GM12878 (cell line): ENCODE measurements around the gene ADAMTSL1. TPM values are rescaled to one million over a fixed set of nuclear protein-coding genes. Genes with fewer than 3 reads are reported as not detected.

Experiments
- ATAC-seq: fragments of 200-7000 bp; cut with Tn5 transposase; 3 replicates; pipeline ENCODE4 v1.9.1; 2020; ENCODE audit warnings: mild to moderate bottlenecking, moderate library complexity
- BruUV-seq: library from RNA; stranded (reverse); fragments of 400-500 nt; replicated peaks from 2 replicates; lab custom pipeline; 2021; lab: Mats Ljungman, UMichigan
- CTCF ChIA-PET: fragments of 300-600 bp; sonication (Branson Sonifier 250); formaldehyde crosslinking; extraction: SDS; loops from one replicate; lab custom pipeline; 2021; ENCODE audit warnings: inconsistent platforms; lab: Yijun Ruan, JAX
- POLR2A ChIA-PET: fragments of 350-600 bp; formaldehyde crosslinking; extraction: SDS; loops from one replicate; lab custom pipeline; 2021; ENCODE audit warnings: inconsistent platforms; lab: Charles Lee
- RAD21 ChIA-PET: fragments of 300-600 bp; sonication (Branson Sonifier 250); formaldehyde crosslinking; loops from one replicate; lab custom pipeline; 2023; ENCODE audit warnings: antibody characterized with exemption; ENCODE audit not compliant: unreplicated experiment; lab: Charles Lee
- SMC1A ChIA-PET: fragments of 300-600 bp; sonication (Branson Sonifier 250); formaldehyde crosslinking; loops from one replicate; lab custom pipeline; 2023; ENCODE audit not compliant: unreplicated experiment, uncharacterized antibody; lab: Charles Lee
- DNase-seq: peaks from one replicate; pipeline ENCODE4 v3.0.0-alpha.2; 2011; ENCODE audit warnings: low read depth, low spot score
- FAIRE-seq: peaks from 3 replicates; lab custom pipeline; 2011; peaks lifted over from hg19 to GRCh38; lab: Jason Lieb, UNC
- H2AFZ ChIP-seq: 2 replicates; pipeline ENCODE4 v1.6.0; 2011; ENCODE audit warnings: low read depth, low read length, control low read depth; ENCODE audit not compliant: control insufficient read depth
- H3K27ac ChIP-seq: 2 replicates; pipeline ENCODE4 v1.5.1; 2011; ENCODE audit warnings: control low read depth; ENCODE audit not compliant: control insufficient read depth, insufficient read depth
- H3K27me3 ChIP-seq, 2 experiments: replicated peaks in 1 of 2; 2 replicates each; pipeline versions ENCODE4 v1.6.0 to v1.6.1; 2011; ENCODE audit warnings: low read length in 1 of 2; ENCODE audit not compliant: control insufficient read depth in 2 of 2, insufficient read depth in 2 of 2
- H3K36me3 ChIP-seq, 2 experiments: 2 replicates each; pipeline ENCODE4 v1.5.1; 2011; ENCODE audit warnings: low read length in 1 of 2; ENCODE audit not compliant: control insufficient read depth in 2 of 2, insufficient read depth in 2 of 2
- H3K4me1 ChIP-seq: 2 replicates; pipeline ENCODE4 v1.6.1; 2011; ENCODE audit warnings: mild to moderate bottlenecking, low read length, moderate library complexity, mixed read lengths; ENCODE audit not compliant: control insufficient read depth, insufficient read depth
- H3K4me2 ChIP-seq: 2 replicates; pipeline ENCODE4 v1.6.0; 2011; ENCODE audit warnings: control low read depth; ENCODE audit not compliant: control insufficient read depth, insufficient read depth
- H3K4me3 ChIP-seq: fragments of 200-600 bp; sonication (generic); 2 replicates; pipeline ENCODE4 v1.5.1; 2016
- H3K79me2 ChIP-seq: 2 replicates; pipeline ENCODE4 v1.6.0; 2011; ENCODE audit warnings: low read length; ENCODE audit not compliant: control insufficient read depth, insufficient read depth
- H3K9ac ChIP-seq: 2 replicates; pipeline ENCODE4 v1.8.0; 2011; ENCODE audit warnings: low read length, control low read depth, mixed read lengths; ENCODE audit not compliant: control insufficient read depth, insufficient read depth
- H3K9me3 ChIP-seq: replicated peaks from 3 replicates; pipeline ENCODE4 v1.5.1; 2011; ENCODE audit warnings: mild to moderate bottlenecking, low read length; ENCODE audit not compliant: control insufficient read depth, insufficient read depth
- H4K20me1 ChIP-seq: 2 replicates; pipeline ENCODE4 v1.6.0; 2011; ENCODE audit not compliant: control insufficient read depth, insufficient read depth
- CHD4 ChIP-seq: fragments of 200-600 bp; sonication (generic); IDR thresholded peaks from 2 replicates; pipeline ENCODE4 v1.6.1; 2016; ENCODE audit warnings: mild to moderate bottlenecking
- HCFC1 ChIP-seq: fragments of 150-350 bp; IDR thresholded peaks from 2 replicates; pipeline ENCODE4 v1.6.1; 2014; ENCODE audit warnings: low read length
- IKZF2 ChIP-seq, 2 experiments: fragments of 450-650 bp; IDR thresholded peaks; 2 replicates each; pipeline ENCODE4 v1.6.1; 2017; ENCODE audit warnings: mild to moderate bottlenecking in 2 of 2, moderate library complexity in 2 of 2
- KDM1A ChIP-seq: fragments of 200-600 bp; sonication (generic); IDR thresholded peaks from 2 replicates; pipeline ENCODE4 v1.6.1; 2016; ENCODE audit warnings: borderline replicate concordance
- MEF2B ChIP-seq: fragments of 450-650 bp; IDR thresholded peaks from 2 replicates; pipeline ENCODE4 v1.6.1; 2018; ENCODE audit warnings: mild to moderate bottlenecking, moderate library complexity; ENCODE audit not compliant: partially characterized antibody, poor library complexity, severe bottlenecking
- PAX5 ChIP-seq: IDR thresholded peaks from 2 replicates; pipeline ENCODE4 v1.6.1; 2011; ENCODE audit warnings: low read depth, low read length, borderline replicate concordance
- PAX8 ChIP-seq: fragments of 450-650 bp; IDR thresholded peaks from 2 replicates; pipeline ENCODE4 v1.6.1; 2017; ENCODE audit warnings: mild to moderate bottlenecking, moderate library complexity
- STAT3 ChIP-seq: IDR thresholded peaks from 2 replicates; pipeline ENCODE4 v1.6.1; 2011; ENCODE audit warnings: low read depth, low read length, improper control_type of control experiment
- TARDBP ChIP-seq: IDR thresholded peaks from 2 replicates; pipeline ENCODE4 v1.6.1; 2016; ENCODE audit warnings: borderline replicate concordance
- YY1 ChIP-seq: IDR thresholded peaks from 2 replicates; pipeline ENCODE4 v1.6.1; 2011; ENCODE audit warnings: low read depth, mild to moderate bottlenecking, low read length
- WGBS: methylation state at CpG from one replicate; pipeline ENCODE4 v1.1.6; 2016; ENCODE audit warnings: low lambda C conversion rate; ENCODE audit not compliant: insufficient replicate concordance, insufficient coverage; ENCODE audit errors: missing lambda C conversion rate; 5-methylcytosine and 5-hydroxymethylcytosine counted together
- in situ Hi-C: fragments of 300-500 bp; cut with MboI; formaldehyde crosslinking; loops from 9 replicates; pipeline ENCODE4 v1.14.3; 2018; ENCODE audit warnings: mixed read lengths
- intact Hi-C: fragments of 100-400 bp; cut with micrococcal nuclease; formaldehyde crosslinking; loops from one replicate; pipeline ENCODE4 v1.14.2; 2022; ENCODE audit not compliant: unreplicated experiment
- polyA plus RNA-seq, 11 experiments: library from polyadenylated mRNA; depleted of rRNA in 4 of 11; unstranded in 6 of 11; stranded (reverse) in 5 of 11; fragments of >200 nt; fragmentation: Nextera tagmentation in 4 of 11; fragmentation: Illumina TruSeq in 1 of 11; extraction: Ambion mirVana in 4 of 11; extraction: Trizol in 1 of 11; gene quantifications; 1 replicate in 1 of 11; 2 replicates in 10 of 11; pipeline versions ENCODE4 v1.2.1 to v1.2.3, GENCODE V29; 2011 to 2016; ENCODE audit warnings: inconsistent platforms in 2 of 11, missing spikeins in 2 of 11, low read depth in 1 of 11
- total RNA-seq, 4 experiments: library from RNA; depleted of rRNA in 3 of 4; stranded (reverse); fragments of >200 nt in 3 of 4; fragmentation: Illumina TruSeq in 1 of 4; extraction: Trizol in 1 of 4; gene quantifications; 2 replicates each; pipeline versions ENCODE4 v1.2.1 to v1.2.3, GENCODE V29; 2013 to 2021
- TF ChIP-seq, protein P1 (sequence below): fragments of 450-650 bp; formaldehyde crosslinking; IDR thresholded peaks from 2 replicates; pipeline ENCODE4 v1.5.0; 2022; ENCODE audit warnings: mild to moderate bottlenecking, missing genetic modification characterization
- TF ChIP-seq, protein P2 (sequence below): fragments of 450-650 bp; IDR thresholded peaks from 2 replicates; pipeline ENCODE4 v1.6.1; 2017; ENCODE audit warnings: low read depth, mild to moderate bottlenecking, moderate library complexity
- TF ChIP-seq, protein P3 (sequence below): IDR thresholded peaks from 2 replicates; pipeline ENCODE4 v1.6.1; 2012; ENCODE audit warnings: low read length, inconsistent platforms

ADAMTSL1 gene
- total and polyA plus RNA-seq, 10 of the 15 experiments (the other 5 are each of a cell fraction or from before 2014, with no cell fraction given): 0.01 to 0.10 (median 0.07) TPM; not detected in 6

DNA sequence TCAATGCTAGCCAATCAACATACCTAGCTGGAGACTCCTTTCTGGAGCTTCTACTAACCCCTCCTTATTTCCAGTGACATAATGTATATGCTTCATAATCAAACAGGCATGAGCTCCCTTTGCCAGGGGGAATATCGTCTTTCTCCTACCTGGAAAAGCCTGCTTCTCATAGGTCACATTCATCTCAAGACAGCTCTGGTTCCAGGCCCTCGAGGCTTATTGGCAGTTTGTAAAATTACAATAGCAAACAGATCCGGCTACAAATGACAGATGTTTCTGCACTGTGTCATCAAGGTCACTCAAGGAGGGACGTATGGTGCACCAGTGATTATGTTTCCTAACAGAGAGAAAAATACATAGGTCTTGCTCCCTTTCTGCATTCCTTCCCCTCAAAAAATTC lies 419.1 kb downstream of the ADAMTSL1 start:
- no peaks in the 10 kb centered on the region for H4K20me1 ChIP-seq
- WGBS: 27% methylated on average over 4 of the region's 4 CpGs
- DNase-seq (no peak), ATAC-seq (no peak), FAIRE-seq (no peak)
- no peak overlapping the region for H3K4me3 ChIP-seq
- no peaks in the 10 kb centered on the region; the same call in 2 of the 3 replicates for H3K9me3 ChIP-seq
- H2AFZ ChIP-seq: no peak overlapping the region
- no peak overlapping the region for H3K4me2 ChIP-seq
- no peak overlapping the region for H3K27ac ChIP-seq
- no peaks in the 10 kb centered on the region for H3K36me3 ChIP-seq
- no TSS peak for BruUV-seq
- ChIA-PET CTCF (no interaction called here), POLR2A (no interaction called here), RAD21 (no interaction called here), SMC1A (interaction anchor here (0.6 to 1.2 kb wide), 4 partner anchors 10 to 264 kb away, joined by 3 to 4 read pairs (median 3); no protein-coding TSS in a partner anchor)
- in situ Hi-C loops: no loop called here
- no peak overlapping the region for H3K9ac ChIP-seq
- TF ChIP-seq PAX5 (no peak), HCFC1 (no peak), YY1 (no peak), CHD4 (no peak), KDM1A (no peak), TARDBP (no peak), STAT3 (no peak), IKZF2 (IDR thresholded peaks at IDR 0.05) (no peak), MEF2B (no peak), PAX8 (no peak)
- TF ChIP-seq, protein P1, sequence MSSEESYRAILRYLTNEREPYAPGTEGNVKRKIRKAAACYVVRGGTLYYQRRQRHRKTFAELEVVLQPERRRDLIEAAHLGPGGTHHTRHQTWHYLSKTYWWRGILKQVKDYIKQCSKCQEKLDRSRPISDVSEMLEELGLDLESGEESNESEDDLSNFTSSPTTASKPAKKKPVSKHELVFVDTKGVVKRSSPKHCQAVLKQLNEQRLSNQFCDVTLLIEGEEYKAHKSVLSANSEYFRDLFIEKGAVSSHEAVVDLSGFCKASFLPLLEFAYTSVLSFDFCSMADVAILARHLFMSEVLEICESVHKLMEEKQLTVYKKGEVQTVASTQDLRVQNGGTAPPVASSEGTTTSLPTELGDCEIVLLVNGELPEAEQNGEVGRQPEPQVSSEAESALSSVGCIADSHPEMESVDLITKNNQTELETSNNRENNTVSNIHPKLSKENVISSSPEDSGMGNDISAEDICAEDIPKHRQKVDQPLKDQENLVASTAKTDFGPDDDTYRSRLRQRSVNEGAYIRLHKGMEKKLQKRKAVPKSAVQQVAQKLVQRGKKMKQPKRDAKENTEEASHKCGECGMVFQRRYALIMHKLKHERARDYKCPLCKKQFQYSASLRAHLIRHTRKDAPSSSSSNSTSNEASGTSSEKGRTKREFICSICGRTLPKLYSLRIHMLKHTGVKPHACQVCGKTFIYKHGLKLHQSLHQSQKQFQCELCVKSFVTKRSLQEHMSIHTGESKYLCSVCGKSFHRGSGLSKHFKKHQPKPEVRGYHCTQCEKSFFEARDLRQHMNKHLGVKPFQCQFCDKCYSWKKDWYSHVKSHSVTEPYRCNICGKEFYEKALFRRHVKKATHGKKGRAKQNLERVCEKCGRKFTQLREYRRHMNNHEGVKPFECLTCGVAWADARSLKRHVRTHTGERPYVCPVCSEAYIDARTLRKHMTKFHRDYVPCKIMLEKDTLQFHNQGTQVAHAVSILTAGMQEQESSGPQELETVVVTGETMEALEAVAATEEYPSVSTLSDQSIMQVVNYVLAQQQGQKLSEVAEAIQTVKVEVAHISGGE: no peak
- TF ChIP-seq, protein P2, sequence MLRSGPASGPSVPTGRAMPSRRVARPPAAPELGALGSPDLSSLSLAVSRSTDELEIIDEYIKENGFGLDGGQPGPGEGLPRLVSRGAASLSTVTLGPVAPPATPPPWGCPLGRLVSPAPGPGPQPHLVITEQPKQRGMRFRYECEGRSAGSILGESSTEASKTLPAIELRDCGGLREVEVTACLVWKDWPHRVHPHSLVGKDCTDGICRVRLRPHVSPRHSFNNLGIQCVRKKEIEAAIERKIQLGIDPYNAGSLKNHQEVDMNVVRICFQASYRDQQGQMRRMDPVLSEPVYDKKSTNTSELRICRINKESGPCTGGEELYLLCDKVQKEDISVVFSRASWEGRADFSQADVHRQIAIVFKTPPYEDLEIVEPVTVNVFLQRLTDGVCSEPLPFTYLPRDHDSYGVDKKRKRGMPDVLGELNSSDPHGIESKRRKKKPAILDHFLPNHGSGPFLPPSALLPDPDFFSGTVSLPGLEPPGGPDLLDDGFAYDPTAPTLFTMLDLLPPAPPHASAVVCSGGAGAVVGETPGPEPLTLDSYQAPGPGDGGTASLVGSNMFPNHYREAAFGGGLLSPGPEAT: no peak
- TF ChIP-seq, protein P3, sequence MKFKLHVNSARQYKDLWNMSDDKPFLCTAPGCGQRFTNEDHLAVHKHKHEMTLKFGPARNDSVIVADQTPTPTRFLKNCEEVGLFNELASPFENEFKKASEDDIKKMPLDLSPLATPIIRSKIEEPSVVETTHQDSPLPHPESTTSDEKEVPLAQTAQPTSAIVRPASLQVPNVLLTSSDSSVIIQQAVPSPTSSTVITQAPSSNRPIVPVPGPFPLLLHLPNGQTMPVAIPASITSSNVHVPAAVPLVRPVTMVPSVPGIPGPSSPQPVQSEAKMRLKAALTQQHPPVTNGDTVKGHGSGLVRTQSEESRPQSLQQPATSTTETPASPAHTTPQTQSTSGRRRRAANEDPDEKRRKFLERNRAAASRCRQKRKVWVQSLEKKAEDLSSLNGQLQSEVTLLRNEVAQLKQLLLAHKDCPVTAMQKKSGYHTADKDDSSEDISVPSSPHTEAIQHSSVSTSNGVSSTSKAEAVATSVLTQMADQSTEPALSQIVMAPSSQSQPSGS: no peak
- intact Hi-C loops: no loop called here
- no peaks in the 10 kb centered on the region for H3K79me2 ChIP-seq
- H3K27me3 ChIP-seq: no peaks in the 10 kb centered on the region
- peaks cover 15% of the 10 kb centered on the region for H3K4me1 ChIP-seq
